ENCODE measurements around the gene DZANK1.
"Not testable (repeated sequence)": the region's sequence is repeated elsewhere in the genome, so short reads cannot be mapped to it uniquely, and the experiment has no call there.

DZANK1 gene

GRCh38 chr20:18375551-18375950 is 91.3 kb downstream of the DZANK1 start:
- ATAC-seq, DNase-seq: not testable (repeated sequence)

GRCh38 chr20:18372296-18372695 is 94.5 kb downstream of the DZANK1 start:
- ATAC-seq (no peak), DNase-seq (no peak)

- no peak for DNase-seq
- no peak for ATAC-seq
Measured at GRCh38 chr20:18364768-18365167, 102.1 kb downstream of the DZANK1 start.

- DNase-seq = no peak
- ATAC-seq = no peak
Measured at GRCh38 chr20:18363708-18364107, 103.1 kb downstream of the DZANK1 start.

- ATAC-seq = no peak
- DNase-seq = no peak
Measured at GRCh38 chr20:18362916-18363315, 103.9 kb downstream of the DZANK1 start.

GRCh38 chr20:18361678-18362077 is 105.2 kb downstream of the DZANK1 start:
- DNase-seq (no peak), ATAC-seq (no peak)

GRCh38 chr20:18360635-18361034 is 106.2 kb downstream of the DZANK1 start:
- DNase-seq = no peak

GRCh38 chr20:18359854-18360253 is 107.0 kb downstream of the DZANK1 start:
- DNase-seq = no peak
- ATAC-seq = no peak

More at GRCh38 chr20:18360635-18361034, 106.2 kb downstream of the DZANK1 start:
- peak; percentile 23 for ATAC-seq

- not testable (repeated sequence) for ATAC-seq, DNase-seq
Measured at GRCh38 chr20:18349749-18350148, 117.1 kb downstream of the DZANK1 start.

All from stimulated activated naive CD8-positive, alpha-beta T cell treated with anti-CD3 and anti-CD28 coated beads, Interleukin-15, Interleukin-2, amounts not matched to agents 100 U/mL and 50 U/mL, for 24 hours (primary cell).